NCI-H748 (cell line): Measurements from ENCODE around the gene CCR6.

Experiments
- DNase-seq: peaks from one replicate; lab custom pipeline; 2025; ENCODE audit not compliant: unreplicated experiment; lab: John Stamatoyannopoulos, UW

Gene CCR6

DNA sequence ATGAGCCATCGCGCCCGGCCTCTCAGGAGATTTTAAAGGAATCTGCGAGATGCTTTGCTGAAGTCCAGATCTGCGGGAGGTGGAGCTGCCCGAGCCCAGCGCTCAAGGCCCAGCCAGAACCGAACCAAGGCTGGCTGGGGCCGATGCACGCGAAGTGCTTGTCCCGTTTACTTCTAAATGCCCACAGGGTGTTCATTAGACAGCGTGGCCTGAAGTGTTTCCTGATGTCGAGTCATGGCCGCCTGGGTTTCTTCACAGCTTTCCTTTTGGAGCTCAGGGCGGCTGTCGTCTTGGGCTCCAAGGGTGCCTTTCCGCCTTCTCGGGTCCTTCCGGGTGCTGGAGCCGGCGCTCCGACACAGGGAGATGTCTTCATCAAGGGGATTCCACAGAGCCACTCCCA lies 25.1 kb upstream of the CCR6 start:
- no peak for DNase-seq

DNA sequence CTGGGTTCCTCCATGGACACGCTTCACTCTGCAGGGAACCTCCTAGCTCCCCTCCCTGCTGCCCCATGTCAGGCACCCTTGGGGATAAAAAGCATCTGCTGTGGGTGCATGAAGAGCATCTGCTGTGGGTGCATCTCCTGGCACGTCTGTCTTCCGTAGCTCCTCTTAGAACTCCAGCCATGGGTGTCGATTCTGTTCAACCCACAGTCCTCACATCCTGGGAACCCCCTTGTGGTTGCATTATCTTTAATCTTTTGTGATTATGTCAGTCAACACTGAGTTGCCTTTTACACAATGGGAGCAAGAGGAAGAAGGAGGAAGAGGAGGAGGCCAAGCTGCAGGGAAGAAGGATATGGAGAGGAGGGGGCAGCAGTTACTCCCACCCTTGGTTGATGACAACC lies 24.1 kb upstream of the CCR6 start:
- DNase-seq = no peak

DNA sequence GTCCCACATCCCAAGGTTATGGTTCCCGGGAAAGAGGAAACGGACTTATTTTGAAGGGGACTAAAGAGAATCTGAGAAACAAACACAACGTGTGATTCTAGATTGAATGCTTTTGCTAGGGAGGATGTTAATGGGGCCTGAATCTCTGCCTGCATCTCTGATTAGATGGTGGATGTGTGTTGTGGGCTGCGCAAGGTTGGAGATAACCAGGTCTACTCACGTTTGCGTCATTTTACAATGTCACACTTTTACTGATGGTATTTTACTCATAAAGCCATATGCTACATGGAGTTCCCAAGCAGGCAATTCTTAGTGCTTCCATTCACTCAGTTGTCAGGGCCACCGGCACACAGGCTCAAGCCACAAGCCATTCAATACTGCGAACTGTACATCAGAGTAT lies 23.2 kb upstream of the CCR6 start:
- DNase-seq = no peak

DNA sequence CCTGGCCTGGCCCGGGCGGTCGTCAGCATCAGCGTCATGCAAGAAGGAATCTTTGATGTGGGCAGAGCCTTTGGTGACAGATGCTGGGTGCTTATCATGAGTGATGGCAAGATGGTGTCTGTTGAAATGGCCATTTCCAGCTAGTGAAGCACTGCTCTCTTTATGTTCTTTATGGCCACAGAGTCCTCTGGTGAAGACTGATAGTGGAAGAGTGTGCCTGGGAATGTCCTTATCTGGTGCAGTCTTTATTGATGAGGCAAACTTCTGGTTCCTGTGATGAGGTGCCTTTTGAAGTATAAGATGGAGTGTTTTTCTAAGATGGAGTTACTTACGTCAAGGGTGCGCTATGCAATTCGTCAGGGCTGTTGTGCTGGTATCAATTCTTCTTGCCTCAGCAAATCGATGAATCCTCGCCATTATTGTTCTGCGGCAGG lies 22.6 kb upstream of the CCR6 start:
- DNase-seq = no peak

DNA sequence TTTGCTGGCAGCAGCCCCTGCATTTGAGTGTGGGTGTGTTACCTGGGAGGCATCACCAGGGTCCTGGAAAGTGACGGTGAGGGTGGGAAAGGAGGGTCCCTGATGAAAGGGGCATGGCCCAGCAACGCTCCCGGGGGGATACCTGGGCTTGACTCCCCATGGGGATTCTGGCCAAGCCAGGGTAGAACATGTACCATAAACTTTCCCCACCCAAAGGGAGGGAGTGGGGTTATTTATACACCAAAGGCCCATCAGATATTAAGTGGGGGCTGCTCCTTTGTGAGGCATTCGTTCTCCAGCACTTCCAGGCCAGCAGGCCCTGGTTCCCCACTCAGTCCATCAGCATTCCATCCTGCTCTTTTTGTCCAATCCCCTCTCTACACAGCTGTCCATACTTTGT lies 20.6 kb upstream of the CCR6 start:
- DNase-seq = no peak

DNA sequence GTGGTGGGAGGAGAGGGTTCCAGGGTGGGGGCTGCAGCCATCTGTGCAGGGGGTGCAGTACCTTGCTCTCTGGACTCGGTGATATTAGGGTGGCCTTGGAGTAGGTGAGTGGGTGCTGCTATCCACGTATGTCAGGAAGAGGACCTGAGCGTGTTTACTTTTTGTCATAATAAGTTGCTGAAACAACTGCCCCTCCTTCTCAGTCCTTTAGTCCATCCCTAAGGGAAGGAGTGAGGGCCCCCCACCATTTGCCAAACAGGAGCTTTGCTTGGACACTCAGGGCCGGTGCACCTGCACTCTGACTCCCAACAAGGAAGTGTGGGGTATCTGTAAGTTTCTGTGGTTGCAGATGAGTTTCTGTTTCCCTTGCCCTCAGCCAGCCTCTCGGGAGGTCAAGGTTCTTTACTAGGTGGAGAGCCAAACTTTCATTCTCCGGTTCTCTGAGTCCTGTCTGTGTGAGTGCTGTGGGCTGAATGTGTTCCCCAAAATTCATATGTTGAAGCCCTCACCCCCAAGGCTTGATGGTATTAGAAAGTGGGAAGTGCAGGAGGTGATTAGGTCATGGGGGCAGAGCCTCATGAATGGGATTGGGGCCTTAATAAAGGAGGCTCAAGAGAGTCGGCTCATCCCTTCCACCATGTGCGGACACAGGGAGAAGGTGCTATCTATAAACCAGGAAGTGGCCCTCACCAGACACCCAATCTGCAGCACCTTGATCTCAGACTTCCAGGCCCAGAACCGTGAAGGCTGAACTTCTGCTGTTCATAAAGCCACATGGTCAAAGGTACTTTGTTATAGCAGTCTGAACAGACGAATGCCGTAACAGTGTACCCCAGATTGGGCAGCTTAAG lies 19.6 kb upstream of the CCR6 start:
- no peak for DNase-seq

DNA sequence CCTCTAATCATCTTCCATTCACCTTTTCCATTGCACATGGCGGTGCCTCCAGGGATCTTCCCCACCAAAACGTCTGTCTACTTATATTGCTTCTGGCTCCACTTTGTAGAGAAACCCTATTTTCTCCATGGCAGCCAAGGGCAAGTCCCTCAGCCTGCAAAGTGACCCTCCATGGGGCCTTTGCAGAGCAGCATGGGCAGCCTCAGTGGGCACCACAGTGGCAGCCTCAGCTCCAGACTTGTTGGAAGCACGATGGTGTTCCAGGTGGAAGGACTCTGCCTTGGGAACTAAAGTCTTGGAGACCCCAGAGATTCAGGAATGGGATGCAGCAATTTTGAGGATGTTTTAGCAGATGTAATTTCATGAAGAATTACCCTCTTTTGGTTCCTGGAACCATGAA lies 18.5 kb upstream of the CCR6 start:
- no peak for DNase-seq

DNA sequence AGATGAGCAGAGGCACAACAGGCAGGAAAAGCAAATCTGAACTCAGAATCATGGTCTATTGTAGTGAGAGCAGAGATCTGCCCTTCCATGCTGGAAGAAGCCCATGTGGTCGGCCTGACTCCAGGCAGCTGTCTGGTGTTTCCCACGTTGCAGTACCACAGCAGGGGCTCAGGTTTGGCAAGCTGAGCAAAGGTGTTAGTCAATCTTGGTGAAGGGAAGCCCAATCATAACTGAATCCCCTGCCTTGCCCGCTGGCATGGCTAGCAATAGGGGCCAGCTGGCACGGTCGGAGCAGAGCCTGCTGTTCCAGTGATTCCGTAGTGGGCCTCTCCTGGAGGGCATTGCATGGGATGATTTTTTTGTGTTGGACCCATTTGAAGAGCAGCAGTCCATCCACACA lies 17.8 kb upstream of the CCR6 start:
- DNase-seq = no peak

DNA sequence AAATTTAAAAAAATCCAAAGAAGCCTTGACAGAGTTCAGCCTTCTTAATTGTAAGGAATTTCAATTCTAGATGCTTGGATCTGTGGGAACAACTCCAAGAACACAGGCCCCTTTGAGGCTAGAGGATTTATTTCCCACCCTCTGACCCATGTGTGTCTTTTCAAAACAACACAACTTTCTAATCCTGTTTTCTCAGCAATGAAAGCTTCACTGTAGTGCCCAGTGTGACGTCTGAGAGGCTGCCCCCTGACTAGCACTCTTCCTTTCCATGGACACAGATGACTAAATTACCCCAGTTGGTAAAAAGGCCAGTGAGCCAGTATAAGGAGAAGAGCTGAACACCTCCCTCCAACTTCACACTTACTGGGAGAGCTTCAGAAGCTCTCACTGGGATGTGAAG lies 16.5 kb upstream of the CCR6 start:
- no peak for DNase-seq

DNA sequence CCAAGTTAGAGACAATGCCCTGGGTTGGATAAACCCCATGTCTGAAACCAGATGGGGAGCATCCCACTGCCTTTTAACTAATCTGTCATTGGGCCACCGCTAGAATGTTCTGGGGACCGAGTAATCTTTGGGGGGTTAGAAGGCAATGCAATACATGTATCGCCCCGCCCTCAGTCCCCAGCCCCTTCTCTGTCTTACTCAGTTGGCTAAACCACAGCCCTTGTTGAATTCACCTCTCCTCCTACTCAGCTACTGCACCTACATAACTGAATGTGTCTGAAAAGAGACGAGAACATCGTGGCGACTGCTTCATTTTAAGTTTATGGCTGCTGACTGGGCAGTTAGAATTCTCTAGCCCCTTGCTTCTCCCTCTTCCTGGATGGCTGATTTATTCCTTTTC lies 15.1 kb upstream of the CCR6 start:
- DNase-seq = no peak

DNA sequence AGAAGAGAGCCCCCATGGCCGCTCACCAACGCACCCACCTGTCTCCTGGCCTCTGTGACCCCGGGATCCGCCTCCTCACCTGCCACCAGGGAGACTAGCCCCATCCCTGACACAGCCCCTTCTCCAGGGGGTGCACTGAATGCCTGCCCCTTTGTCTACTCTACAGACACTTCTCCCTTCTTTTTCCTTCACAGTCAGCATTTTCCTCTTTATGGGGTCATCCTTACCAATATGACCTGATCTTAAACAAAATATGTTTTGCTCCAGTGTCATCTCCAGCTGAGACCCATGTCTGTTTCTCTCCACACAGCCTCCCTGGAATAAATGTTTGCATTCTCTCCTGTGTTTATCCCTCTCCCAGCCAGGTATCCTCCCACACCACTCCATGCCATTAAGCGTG lies 14.6 kb upstream of the CCR6 start:
- peak; percentile 11 for DNase-seq

DNA sequence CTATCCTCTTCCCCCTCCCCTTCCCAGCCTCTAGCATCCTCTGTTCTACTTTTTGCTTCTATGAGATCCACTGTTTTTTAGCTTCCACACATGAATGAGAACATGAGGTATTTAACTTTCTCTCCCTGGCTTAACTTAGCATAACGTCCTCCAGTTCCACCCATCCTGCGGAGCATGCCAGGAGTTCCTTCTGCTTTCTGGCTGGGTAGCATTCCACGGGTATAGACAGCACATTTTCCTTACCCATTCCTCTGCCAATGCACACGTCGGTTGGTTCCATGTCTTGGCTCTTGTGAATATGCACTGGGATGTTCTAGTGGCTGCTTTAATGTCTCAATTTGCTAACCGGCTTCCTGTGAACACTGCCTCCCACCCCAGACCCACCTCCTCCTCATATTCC lies 13.2 kb upstream of the CCR6 start:
- DNase-seq = no peak

DNA sequence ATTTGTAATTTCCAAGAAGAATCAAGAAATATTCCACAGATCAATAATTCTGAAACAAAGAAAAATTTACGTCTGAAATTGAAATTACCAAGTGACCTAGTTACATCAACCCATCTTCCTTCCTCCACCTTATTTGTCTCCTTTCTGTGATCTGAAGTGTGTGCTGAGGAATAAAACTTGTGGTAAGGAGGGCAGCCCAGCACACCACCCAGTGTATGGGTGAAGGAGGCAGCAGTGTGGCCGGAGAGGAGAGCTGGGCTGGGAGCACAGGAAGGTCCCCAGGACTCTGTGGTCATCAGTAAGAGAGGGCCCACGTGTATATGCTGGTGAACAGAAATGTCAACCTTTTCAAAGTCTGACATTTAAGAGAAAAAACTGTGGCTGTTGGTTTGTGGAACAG lies 11.3 kb upstream of the CCR6 start:
- DNase-seq = no peak

DNA sequence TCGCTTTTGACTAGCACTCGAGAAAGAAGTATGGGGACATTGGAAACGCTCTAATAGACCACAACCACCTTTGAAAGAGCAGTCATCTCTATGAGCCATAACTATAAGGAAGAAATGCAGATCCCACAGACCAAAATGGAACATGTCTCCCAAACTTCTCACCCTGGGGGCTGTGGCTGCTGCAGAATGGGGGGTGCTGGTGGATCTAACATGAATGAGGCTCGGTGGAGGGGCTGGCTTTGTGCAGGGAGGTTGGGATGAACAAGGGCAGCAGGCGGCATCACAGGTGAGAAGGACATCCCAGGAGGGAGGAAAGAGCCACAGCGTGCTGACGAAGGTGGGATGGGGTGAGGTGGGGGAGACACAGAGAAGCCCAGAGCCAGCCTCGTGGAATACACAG lies 10.5 kb upstream of the CCR6 start:
- no peak for DNase-seq

DNA sequence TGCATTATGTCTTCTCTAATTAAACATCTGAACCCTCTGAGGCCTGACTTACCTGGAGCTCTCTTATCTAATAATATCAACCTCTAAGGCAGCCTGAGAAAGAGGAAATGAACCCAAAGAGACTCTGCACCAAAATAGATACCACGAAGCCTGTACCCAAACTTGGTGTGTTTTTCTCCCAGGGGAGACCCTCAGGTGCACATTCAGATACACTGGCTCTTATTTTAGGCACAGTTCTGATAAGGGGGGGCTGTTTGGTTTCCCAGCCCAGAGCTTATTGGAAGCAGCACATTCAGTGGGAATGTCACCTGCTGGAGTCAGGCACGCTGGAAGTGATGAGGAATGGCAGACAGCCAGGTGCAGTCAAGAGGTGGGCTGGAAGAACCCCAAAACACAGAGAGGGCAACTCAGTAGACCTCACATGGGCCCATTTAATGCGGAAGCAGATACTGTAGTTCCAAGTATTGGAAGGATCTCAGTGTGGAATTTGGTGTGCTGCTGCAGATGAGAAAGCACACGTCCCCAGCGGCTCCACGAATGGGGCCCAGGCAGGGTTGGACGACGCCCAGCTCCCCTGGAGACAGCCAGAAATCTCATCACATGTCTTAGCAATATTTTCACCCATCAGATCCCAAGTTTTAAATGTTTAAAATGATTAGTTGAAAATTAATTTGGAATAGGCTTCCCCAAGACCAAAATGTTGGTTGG lies 9.7 kb upstream of the CCR6 start:
- DNase-seq = no peak

DNA sequence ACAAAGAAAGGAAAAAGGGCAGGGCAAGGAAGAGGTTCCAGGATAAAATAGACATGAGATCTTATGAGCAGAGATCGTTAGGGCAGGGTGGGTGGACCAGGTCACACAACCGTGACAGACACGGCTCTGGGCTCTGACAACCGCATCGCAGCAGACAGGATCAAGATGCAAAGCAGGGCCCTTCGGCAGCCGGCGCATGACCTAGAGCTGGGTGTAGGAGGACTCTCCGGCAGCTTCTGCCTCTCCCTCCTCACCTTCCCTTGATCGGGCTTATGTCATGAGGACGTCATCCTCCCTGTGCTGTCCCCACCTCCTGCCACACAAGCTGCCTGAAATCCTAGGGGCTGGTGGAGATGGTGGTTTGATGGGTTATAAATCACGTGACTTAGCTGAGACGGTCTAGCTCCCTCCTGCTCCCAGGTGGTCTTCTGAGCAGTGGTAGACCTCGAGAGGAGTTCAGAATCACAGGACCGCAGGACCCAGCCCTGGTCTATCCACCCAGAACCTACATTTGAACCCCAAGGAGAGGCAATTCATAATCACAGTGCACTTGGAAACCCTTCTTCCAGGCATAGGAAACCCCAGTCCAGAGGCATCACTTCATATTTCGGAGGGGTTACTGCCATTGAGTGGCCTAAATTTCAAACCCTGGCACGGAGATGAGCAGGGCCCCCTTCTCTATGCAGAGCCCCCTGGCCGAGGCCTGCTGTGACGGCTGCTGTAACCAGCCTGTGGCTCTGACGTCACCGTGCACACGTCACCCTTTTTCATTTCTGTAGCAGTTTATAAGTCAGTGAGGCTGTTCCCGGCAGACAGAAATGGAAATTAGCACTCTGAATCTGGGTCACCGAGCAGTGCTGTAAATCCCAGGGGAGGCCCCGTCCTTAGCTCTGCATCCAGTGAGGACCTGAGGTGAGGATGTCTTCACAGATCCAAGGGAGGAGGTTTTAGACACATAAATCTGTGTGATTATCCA lies 8.7 kb upstream of the CCR6 start:
- no peak for DNase-seq

DNA sequence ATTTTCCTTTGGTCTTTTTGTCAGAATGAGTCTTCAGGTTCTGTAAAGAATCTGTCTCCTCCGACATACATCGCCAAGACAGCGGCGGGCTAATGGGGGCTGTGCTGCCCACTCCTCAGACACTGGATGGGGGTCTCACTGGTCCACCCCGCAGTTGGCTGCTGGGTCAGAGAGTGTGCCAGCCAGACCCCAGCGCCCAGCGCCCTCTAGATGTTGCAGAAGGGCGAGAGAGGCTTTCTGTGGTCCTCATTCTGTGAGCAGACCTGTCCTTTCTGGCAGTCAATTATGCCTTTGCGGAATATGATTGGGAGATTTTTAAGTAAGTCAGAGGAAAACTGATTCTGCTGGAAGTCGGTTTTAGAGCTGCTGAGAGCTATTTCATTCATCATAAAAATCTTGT lies 7.8 kb upstream of the CCR6 start:
- no peak for DNase-seq

DNA sequence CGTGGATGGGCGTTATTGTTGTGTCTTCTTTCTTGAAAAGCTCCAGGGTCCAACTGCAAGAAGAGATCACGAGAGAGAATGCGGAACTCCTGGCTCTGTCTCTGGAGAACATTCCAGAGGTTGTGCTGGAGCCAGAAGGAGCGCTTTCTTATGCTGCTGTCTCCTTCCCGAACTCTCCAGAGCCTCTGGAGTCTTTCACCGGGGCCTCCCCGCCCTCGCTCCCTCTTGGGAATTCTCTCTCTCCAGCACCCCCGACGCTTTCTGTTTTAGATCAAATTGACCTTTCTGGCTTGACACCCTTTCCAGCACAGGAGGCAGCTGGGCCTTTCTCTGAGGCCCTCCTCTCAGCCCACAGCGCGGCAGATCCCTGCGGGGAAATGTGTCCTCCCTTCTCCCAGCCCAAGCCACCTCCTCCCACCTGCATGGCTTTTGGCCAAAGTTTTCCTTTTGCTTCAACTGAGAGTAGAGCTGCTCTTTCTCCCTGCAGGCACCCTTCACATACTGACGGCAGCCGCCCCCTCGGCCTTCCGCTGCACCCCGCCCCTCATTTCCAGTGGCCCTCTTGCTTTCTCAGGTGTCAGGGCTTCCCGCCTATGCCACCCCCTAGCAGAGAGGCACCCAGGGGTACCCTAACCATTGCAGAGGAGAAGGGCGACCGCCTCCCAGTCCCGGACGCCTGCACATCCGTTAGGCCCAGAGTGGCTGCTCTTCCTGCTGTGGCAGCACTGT lies 6.6 kb upstream of the CCR6 start:
- DNase-seq = no peak

DNA sequence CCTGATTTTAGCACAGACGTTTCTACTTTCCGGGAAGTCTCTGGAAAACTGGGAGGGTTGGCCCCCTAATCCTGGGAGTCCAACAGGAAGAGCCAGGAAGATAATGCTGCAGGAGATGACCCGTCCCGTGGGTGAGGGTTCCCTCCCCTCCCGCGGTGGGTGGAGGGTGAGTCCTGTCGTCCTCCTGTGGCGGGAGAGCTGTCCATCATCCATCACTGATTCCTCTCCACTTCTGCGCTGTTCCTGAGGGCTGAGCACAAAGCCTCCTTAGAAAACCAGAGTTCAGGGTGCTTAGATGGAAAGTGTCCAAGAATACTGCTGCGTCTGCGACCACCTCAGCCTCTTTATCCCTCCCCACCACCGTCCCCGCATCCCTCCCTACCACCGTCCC lies 6.1 kb upstream of the CCR6 start:
- no peak for DNase-seq

DNA sequence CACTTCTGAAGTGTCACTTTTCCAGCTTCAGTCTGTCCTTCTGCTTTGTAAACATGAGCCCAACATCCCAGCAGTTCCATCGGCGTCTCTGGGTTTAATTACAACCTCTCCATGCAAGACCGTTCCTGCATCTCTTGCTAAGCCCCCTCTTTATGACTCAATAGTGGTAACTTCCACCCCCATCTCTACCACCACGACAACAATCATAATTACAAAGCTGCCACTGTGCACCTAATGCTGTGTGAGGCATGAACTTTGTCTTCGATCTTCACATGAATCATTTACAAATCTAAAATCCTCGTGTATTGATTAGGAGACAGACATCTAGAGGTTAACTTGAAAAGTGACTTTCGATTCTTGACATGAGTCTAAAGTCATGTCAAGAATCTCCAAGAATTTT lies 4.9 kb upstream of the CCR6 start:
- DNase-seq = no peak

DNA sequence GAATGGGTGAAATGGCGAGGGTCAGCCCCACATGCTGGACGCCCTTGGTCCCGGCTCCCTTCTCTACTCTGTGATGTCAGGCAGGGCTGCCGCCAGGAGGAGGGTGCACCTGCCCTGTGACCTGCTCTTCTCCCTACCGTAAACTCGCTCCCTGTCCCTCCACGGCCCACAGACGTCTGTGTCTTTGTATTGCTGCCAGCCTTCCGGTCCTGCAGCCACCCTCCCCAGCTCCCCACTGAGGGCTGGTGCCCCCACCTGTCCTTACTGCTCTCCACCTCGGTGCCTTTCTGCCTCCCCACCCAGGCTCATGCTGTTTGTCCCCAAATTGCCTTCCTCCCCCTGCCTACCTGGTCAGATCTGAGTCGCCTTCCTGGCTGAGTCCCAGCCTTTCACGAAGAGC lies 4.1 kb upstream of the CCR6 start:
- DNase-seq = no peak
